Activated CD8-positive, alpha-beta memory T cell treated with anti-CD3 and anti-CD28 coated beads, Interleukin-2, amount 50 U/mL, for 24 hours (primary cell): ENCODE results near the gene RBM20.

ENCODE experiments used
- DNase-seq: peaks from one replicate; pipeline ENCODE4 v3.0.0-alpha.2; 2020; ENCODE audit errors: extremely low read depth

The RBM20 gene

GRCh38 chr10:110871298-110872084 is 227.4 kb downstream of the RBM20 start, which contains the start of gene PDCD4:
PDCD4 (plus strand) TSS chr10:110871928; CDS start chr10:110876028, 4,100 bp downstream.
- peak; percentile 90 for DNase-seq

GRCh38 chr10:110872145-110872983 is 228.2 kb downstream of the RBM20 start:
- peak; percentile 44 for DNase-seq

GRCh38 chr10:110872984-110873923 is 229.1 kb downstream of the RBM20 start:
- DNase-seq, result no peak

- no peak for DNase-seq
Observed at GRCh38 chr10:110873951-110874350, 229.8 kb downstream of the RBM20 start.

GRCh38 chr10:110876000-110876399 is 231.9 kb downstream of the RBM20 start:
- DNase-seq, result no peak

- DNase-seq, result no peak
Observed at GRCh38 chr10:110876788-110877187, 232.7 kb downstream of the RBM20 start.

- no peak for DNase-seq
Observed at GRCh38 chr10:110880012-110880411, 235.9 kb downstream of the RBM20 start.

GRCh38 chr10:110881247-110881646 is 237.1 kb downstream of the RBM20 start:
- no peak for DNase-seq

GRCh38 chr10:110881905-110882304 is 237.8 kb downstream of the RBM20 start:
- no peak for DNase-seq

- DNase-seq, result no peak
Observed at GRCh38 chr10:110883924-110884323, 239.8 kb downstream of the RBM20 start.

- no peak for DNase-seq
Observed at GRCh38 chr10:110885932-110886674, 242.0 kb downstream of the RBM20 start.

- no peak for DNase-seq
Observed at GRCh38 chr10:110887560-110887959, 243.4 kb downstream of the RBM20 start.
